Ishikawa (cell line): Measurements from ENCODE around the gene PRR33.

Experiments
- CREB1 ChIP-seq: IDR thresholded peaks from 2 replicates; pipeline ENCODE4 v1.6.1; 2012; ENCODE audit warnings: low read depth
- EGR1 ChIP-seq: IDR thresholded peaks from 2 replicates; pipeline ENCODE4 v1.6.1; 2012
- EP300 ChIP-seq: IDR thresholded peaks from 2 replicates; pipeline ENCODE4 v1.6.1; 2012; ENCODE audit warnings: borderline replicate concordance
- RAD21 ChIP-seq: IDR thresholded peaks from 2 replicates; pipeline ENCODE4 v1.6.1; 2012; ENCODE audit warnings: low read depth
- TAF1 ChIP-seq: IDR thresholded peaks from 2 replicates; pipeline ENCODE4 v1.6.1; 2012; ENCODE audit warnings: low read depth, mild to moderate bottlenecking
- YY1 ChIP-seq: IDR thresholded peaks from 2 replicates; pipeline ENCODE4 v1.6.1; 2012; ENCODE audit warnings: low read depth
- ZBTB7A ChIP-seq: IDR thresholded peaks from 2 replicates; pipeline ENCODE4 v1.6.1; 2012; ENCODE audit warnings: low read depth
- TF ChIP-seq, protein P1 (sequence below): IDR thresholded peaks from 2 replicates; pipeline ENCODE4 v1.6.1; 2012; ENCODE audit warnings: low read depth, mild to moderate bottlenecking
- TF ChIP-seq, protein P2 (sequence below): IDR thresholded peaks from 2 replicates; pipeline ENCODE4 v1.6.1; 2012
- TF ChIP-seq, protein P3 (sequence below): IDR thresholded peaks from 2 replicates; pipeline ENCODE4 v1.6.1; 2012

DNA sequence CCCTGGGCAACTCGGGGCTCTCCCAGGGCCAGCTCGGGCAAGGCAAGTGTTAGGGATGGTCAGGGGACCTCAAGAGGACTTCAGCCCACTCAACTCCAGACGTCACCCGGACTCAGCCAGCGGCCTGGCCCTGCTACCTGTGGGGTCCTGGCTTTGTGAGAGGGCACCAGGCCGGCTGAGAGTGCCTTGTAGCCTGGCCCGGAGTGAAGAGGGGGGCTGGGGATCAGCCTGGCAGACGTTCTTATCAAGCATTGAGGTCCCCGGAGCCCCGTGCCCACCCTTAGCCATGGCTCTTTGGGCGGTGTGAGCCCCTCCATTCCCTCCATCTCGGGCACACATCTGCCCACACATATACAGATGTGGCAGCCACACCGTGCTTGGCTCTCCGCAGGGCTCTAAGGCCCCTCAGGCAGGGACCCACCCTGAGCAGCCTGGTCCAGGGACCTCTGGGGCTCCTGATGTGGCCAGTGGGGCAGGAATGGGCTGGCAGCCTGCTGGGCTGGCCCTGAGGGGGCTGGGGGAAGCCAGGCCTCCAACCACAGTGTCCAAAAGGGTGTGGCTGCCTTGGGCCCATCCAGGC lies 23.5 kb downstream of the PRR33 start:
- TF ChIP-seq ZBTB7A (no peak), YY1 (no peak), RAD21 (no peak), TAF1 (no peak), EGR1 (no peak), EP300 (no peak), CREB1 (no peak)
- TF ChIP-seq, protein P1, sequence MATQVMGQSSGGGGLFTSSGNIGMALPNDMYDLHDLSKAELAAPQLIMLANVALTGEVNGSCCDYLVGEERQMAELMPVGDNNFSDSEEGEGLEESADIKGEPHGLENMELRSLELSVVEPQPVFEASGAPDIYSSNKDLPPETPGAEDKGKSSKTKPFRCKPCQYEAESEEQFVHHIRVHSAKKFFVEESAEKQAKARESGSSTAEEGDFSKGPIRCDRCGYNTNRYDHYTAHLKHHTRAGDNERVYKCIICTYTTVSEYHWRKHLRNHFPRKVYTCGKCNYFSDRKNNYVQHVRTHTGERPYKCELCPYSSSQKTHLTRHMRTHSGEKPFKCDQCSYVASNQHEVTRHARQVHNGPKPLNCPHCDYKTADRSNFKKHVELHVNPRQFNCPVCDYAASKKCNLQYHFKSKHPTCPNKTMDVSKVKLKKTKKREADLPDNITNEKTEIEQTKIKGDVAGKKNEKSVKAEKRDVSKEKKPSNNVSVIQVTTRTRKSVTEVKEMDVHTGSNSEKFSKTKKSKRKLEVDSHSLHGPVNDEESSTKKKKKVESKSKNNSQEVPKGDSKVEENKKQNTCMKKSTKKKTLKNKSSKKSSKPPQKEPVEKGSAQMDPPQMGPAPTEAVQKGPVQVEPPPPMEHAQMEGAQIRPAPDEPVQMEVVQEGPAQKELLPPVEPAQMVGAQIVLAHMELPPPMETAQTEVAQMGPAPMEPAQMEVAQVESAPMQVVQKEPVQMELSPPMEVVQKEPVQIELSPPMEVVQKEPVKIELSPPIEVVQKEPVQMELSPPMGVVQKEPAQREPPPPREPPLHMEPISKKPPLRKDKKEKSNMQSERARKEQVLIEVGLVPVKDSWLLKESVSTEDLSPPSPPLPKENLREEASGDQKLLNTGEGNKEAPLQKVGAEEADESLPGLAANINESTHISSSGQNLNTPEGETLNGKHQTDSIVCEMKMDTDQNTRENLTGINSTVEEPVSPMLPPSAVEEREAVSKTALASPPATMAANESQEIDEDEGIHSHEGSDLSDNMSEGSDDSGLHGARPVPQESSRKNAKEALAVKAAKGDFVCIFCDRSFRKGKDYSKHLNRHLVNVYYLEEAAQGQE = no peak
- TF ChIP-seq, protein P2, sequence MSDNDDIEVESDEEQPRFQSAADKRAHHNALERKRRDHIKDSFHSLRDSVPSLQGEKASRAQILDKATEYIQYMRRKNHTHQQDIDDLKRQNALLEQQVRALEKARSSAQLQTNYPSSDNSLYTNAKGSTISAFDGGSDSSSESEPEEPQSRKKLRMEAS = no peak
- TF ChIP-seq, protein P3, sequence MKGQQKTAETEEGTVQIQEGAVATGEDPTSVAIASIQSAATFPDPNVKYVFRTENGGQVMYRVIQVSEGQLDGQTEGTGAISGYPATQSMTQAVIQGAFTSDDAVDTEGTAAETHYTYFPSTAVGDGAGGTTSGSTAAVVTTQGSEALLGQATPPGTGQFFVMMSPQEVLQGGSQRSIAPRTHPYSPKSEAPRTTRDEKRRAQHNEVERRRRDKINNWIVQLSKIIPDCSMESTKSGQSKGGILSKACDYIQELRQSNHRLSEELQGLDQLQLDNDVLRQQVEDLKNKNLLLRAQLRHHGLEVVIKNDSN = no peak
